Mesenchymal stem cell (in vitro differentiated cells and primary cell): ENCODE data around the gene RNLS.
A peak's percentile ranks its signal among the peaks of the same experiment; 100 is the strongest.

ENCODE experiments used
- DNase-seq: peaks from one replicate; pipeline ENCODE4 v3.0.0-alpha.2; 2013
- H2AFZ ChIP-seq: one replicate; pipeline ENCODE4 v1.6.1; 2013; ENCODE audit warnings: low read depth, mild to moderate bottlenecking, control low read depth, inconsistent platforms, low read length, moderate library complexity
- H2AK5ac ChIP-seq: 2 replicates; pipeline ENCODE4 v1.6.1; 2013; ENCODE audit warnings: low read length, moderate library complexity, mild to moderate bottlenecking, inconsistent platforms; ENCODE audit not compliant: severe bottlenecking
- H2BK120ac ChIP-seq: one replicate; pipeline ENCODE4 v1.6.1; 2013; ENCODE audit warnings: low read depth, mild to moderate bottlenecking, inconsistent platforms, low read length, moderate library complexity
- H2BK12ac ChIP-seq, 2 experiments: one replicate each; pipeline ENCODE4 v1.6.1; 2013; ENCODE audit warnings: inconsistent platforms in 2 of 2, low read length in 2 of 2, mild to moderate bottlenecking in 2 of 2, moderate library complexity in 2 of 2, control low read depth in 1 of 2
- H2BK15ac ChIP-seq: one replicate; pipeline ENCODE4 v1.6.1; 2013; ENCODE audit warnings: mild to moderate bottlenecking, low read depth, inconsistent platforms; ENCODE audit not compliant: poor library complexity, severe bottlenecking
- H2BK5ac ChIP-seq: 2 replicates; pipeline ENCODE4 v1.6.1; 2013; ENCODE audit warnings: low read depth, mild to moderate bottlenecking, low read length, control low read depth, inconsistent platforms; ENCODE audit not compliant: poor library complexity, severe bottlenecking
- H3K14ac ChIP-seq, 2 experiments: one replicate each; pipeline ENCODE4 v1.6.1; 2013; ENCODE audit warnings: inconsistent platforms in 2 of 2, low read length in 2 of 2, control low read depth in 1 of 2, mild to moderate bottlenecking in 1 of 2, moderate library complexity in 1 of 2
- H3K18ac ChIP-seq, 2 experiments: one replicate each; pipeline ENCODE4 v1.6.1; 2013; ENCODE audit warnings: inconsistent platforms in 2 of 2, low read length in 2 of 2, control low read depth in 1 of 2, low read depth in 1 of 2, mild to moderate bottlenecking in 1 of 2
- H3K23ac ChIP-seq, 2 experiments: one replicate each; pipeline ENCODE4 v1.6.1; 2013; ENCODE audit warnings: inconsistent platforms in 2 of 2, low read length in 2 of 2, mild to moderate bottlenecking in 2 of 2, moderate library complexity in 2 of 2, control low read depth in 1 of 2
- H3K27ac ChIP-seq: 2 replicates; pipeline ENCODE4 v1.5.1; 2013; ENCODE audit warnings: mild to moderate bottlenecking, moderate library complexity, low read length, control low read depth, inconsistent platforms; ENCODE audit not compliant: poor library complexity, severe bottlenecking
- H3K27me3 ChIP-seq, 2 experiments: 2 replicates each; pipeline versions ENCODE4 v1.6.1 to v1.7.0; 2013; ENCODE audit warnings: low read length in 2 of 2, mild to moderate bottlenecking in 2 of 2, moderate library complexity in 2 of 2, control low read depth in 1 of 2, inconsistent platforms in 1 of 2; ENCODE audit not compliant: control insufficient read depth in 1 of 2, insufficient read depth in 1 of 2
- H3K36me3 ChIP-seq, 2 experiments: 2 replicates each; pipeline versions ENCODE4 v1.6.1 to v1.7.0; 2013; ENCODE audit warnings: low read length in 2 of 2, control low read depth in 1 of 2, inconsistent platforms in 1 of 2, low read depth in 1 of 2, mild to moderate bottlenecking in 1 of 2; ENCODE audit not compliant: insufficient read depth in 2 of 2, control insufficient read depth in 1 of 2
- H3K4ac ChIP-seq, 2 experiments: one replicate each; pipeline ENCODE4 v1.6.1; 2013; ENCODE audit warnings: inconsistent platforms in 2 of 2, low read length in 2 of 2, mild to moderate bottlenecking in 2 of 2, moderate library complexity in 2 of 2, control low read depth in 1 of 2, low read depth in 1 of 2
- H3K4me1 ChIP-seq: 2 replicates; pipeline ENCODE4 v1.6.1; 2013; ENCODE audit warnings: low read depth, low read length, control low read depth; ENCODE audit not compliant: control insufficient read depth, insufficient read depth
- H3K4me2 ChIP-seq: 2 replicates; pipeline ENCODE4 v1.6.1; 2013; ENCODE audit warnings: low read length, mild to moderate bottlenecking, inconsistent platforms; ENCODE audit not compliant: poor library complexity, severe bottlenecking
- H3K4me3 ChIP-seq, 2 experiments: 2 replicates each; pipeline versions ENCODE4 v1.5.1 to v1.7.0; 2013; ENCODE audit warnings: low read length in 2 of 2, mild to moderate bottlenecking in 2 of 2, control low read depth in 1 of 2, low read depth in 1 of 2; ENCODE audit not compliant: insufficient read depth in 1 of 2
- H3K79me1 ChIP-seq: replicated peaks from 2 replicates; pipeline ENCODE4 v1.6.1; 2013; ENCODE audit warnings: mild to moderate bottlenecking, control low read depth, low read length, inconsistent platforms; ENCODE audit not compliant: poor library complexity, severe bottlenecking
- H3K9ac ChIP-seq: 2 replicates; pipeline ENCODE4 v1.7.0; 2013; ENCODE audit warnings: mild to moderate bottlenecking, low read length, moderate library complexity
- H3K9me3 ChIP-seq: 2 replicates; pipeline ENCODE4 v1.7.0; 2013; ENCODE audit warnings: mild to moderate bottlenecking, low read length; ENCODE audit not compliant: control insufficient read depth
- H4K8ac ChIP-seq: one replicate; pipeline ENCODE4 v1.6.1; 2013; ENCODE audit warnings: inconsistent platforms, mild to moderate bottlenecking, low read length, moderate library complexity
- H4K91ac ChIP-seq: one replicate; pipeline ENCODE4 v1.6.1; 2013; ENCODE audit warnings: mild to moderate bottlenecking, low read length, inconsistent platforms
- WGBS: methylation state at CpG from one replicate; pipeline ENCODE4 v1.1.7; 2013; ENCODE audit warnings: mixed read lengths; 5-methylcytosine and 5-hydroxymethylcytosine counted together

RNLS gene

GRCh38 chr10:88346144-88346977, 236.8 kb downstream of the RNLS start:
- no peaks in the 10 kb centered on the region for H3K9me3 ChIP-seq
- H3K36me3 ChIP-seq = no peaks in the 10 kb centered on the region
- no peak overlapping the region for H3K23ac ChIP-seq
- no peak overlapping the region for H2BK15ac ChIP-seq
- no peak overlapping the region for H2AFZ ChIP-seq
- H3K9ac ChIP-seq = no peak overlapping the region
- no peak overlapping the region for H3K4me3 ChIP-seq
- H4K91ac ChIP-seq = no peak overlapping the region
- H2AK5ac ChIP-seq = no peak overlapping the region
- no peak overlapping the region for H3K14ac ChIP-seq
- no peak overlapping the region for H4K8ac ChIP-seq
- 42% methylated on average over 4 of the region's 6 CpGs for WGBS
- DNase-seq = peak; percentile 75
- no peak overlapping the region for H2BK120ac ChIP-seq
- no peak overlapping the region for H3K18ac ChIP-seq
- H3K4me1 ChIP-seq = no peaks in the 10 kb centered on the region
- no peak overlapping the region for H3K4ac ChIP-seq
- H3K79me1 ChIP-seq = no peaks in the 10 kb centered on the region
- no peak overlapping the region for H3K4me2 ChIP-seq
- no peaks in the 10 kb centered on the region for H3K27me3 ChIP-seq
- no peak overlapping the region for H2BK5ac ChIP-seq
- no peak overlapping the region for H3K27ac ChIP-seq
- no peak overlapping the region for H2BK12ac ChIP-seq

GRCh38 chr10:88343761-88344484, 239.2 kb downstream of the RNLS start:
- H2BK5ac ChIP-seq = no peak overlapping the region
- H3K4me2 ChIP-seq = no peak overlapping the region
- H3K23ac ChIP-seq = no peak overlapping the region
- peak overlapping the region; percentile 42 for H3K9ac ChIP-seq
- H2AK5ac ChIP-seq = no peak overlapping the region
- no peak overlapping the region for H2BK15ac ChIP-seq
- H3K27ac ChIP-seq = no peak overlapping the region
- no peak overlapping the region for H4K8ac ChIP-seq
- H3K4me1 ChIP-seq = no peaks in the 10 kb centered on the region
- no peaks in the 10 kb centered on the region for H3K79me1 ChIP-seq
- no peaks in the 10 kb centered on the region for H3K27me3 ChIP-seq
- DNase-seq = peak; percentile 38
- no peak overlapping the region for H2BK12ac ChIP-seq
- no peak overlapping the region for H3K14ac ChIP-seq
- H3K18ac ChIP-seq = no peak overlapping the region
- H2AFZ ChIP-seq = no peak overlapping the region
- no peaks in the 10 kb centered on the region for H3K9me3 ChIP-seq
- no peak overlapping the region for H4K91ac ChIP-seq
- H3K4ac ChIP-seq = no peak overlapping the region
- H3K36me3 ChIP-seq = no peaks in the 10 kb centered on the region
- no peak overlapping the region for H2BK120ac ChIP-seq
- WGBS = 78% methylated on average over 2 of the region's 2 CpGs
- no peak overlapping the region for H3K4me3 ChIP-seq

GRCh38 chr10:88342733-88343310, 240.3 kb downstream of the RNLS start:
- Histone ChIP-seq H2AFZ (no peak overlapping the region), H4K8ac (no peak overlapping the region), H3K27me3 (no peaks in the 10 kb centered on the region), H3K18ac (no peak overlapping the region), H3K14ac (no peak overlapping the region), H2BK5ac (no peak overlapping the region), H3K23ac (no peak overlapping the region), H2BK12ac (no peak overlapping the region), H3K4ac (no peak overlapping the region), H3K4me3 (no peak overlapping the region), H3K4me2 (no peak overlapping the region), H2AK5ac (no peak overlapping the region), H3K36me3 (no peaks in the 10 kb centered on the region), H3K9ac (no peak overlapping the region), H3K4me1 (no peaks in the 10 kb centered on the region), H2BK120ac (no peak overlapping the region), H3K79me1 (no peaks in the 10 kb centered on the region), H3K27ac (no peak overlapping the region), H2BK15ac (no peak overlapping the region), H4K91ac (no peak overlapping the region), H3K9me3 (no peaks in the 10 kb centered on the region)
- 90% methylated on average over 3 of the region's 3 CpGs for WGBS
- no peak for DNase-seq

GRCh38 chr10:88337134-88337533, 246.0 kb downstream of the RNLS start:
- Histone ChIP-seq H2AFZ (no peak overlapping the region), H3K9me3 (no peaks in the 10 kb centered on the region), H3K4me3 (no peak overlapping the region), H2BK15ac (no peak overlapping the region), H3K9ac (no peak overlapping the region), H3K4me1 (no peaks in the 10 kb centered on the region), H3K27me3 (no peaks in the 10 kb centered on the region), H2AK5ac (no peak overlapping the region), H2BK120ac (no peak overlapping the region), H2BK5ac (no peak overlapping the region), H2BK12ac (no peak overlapping the region), H3K4me2 (no peak overlapping the region), H4K8ac (no peak overlapping the region), H3K14ac (no peak overlapping the region), H3K4ac (no peak overlapping the region), H3K79me1 (no peaks in the 10 kb centered on the region), H4K91ac (no peak overlapping the region), H3K36me3 (no peaks in the 10 kb centered on the region), H3K23ac (no peak overlapping the region), H3K18ac (no peak overlapping the region), H3K27ac (no peak overlapping the region)
- no peak for DNase-seq
- WGBS = 80% methylated on average over 1 of the region's 1 CpG
